ENCODE data around the gene ATP1B2. TPM values are rescaled to one million over a fixed set of nuclear protein-coding genes. Genes with fewer than 3 reads are reported as not detected.
"Not testable (repeated sequence)": the region's sequence is repeated elsewhere in the genome, so short reads cannot be mapped to it uniquely, and the experiment has no call there.

ATP1B2 gene
- polyA plus RNA-seq, 3 donors, result 0.51 to 2.2 (median 1.5) TPM

GRCh38 chr17:7631398-7632380 is 19.0 kb upstream of the ATP1B2 start:
- no peak overlapping the region for H3K27ac ChIP-seq (ENCODE audit: low read depth, low read length)
- 45 to 83% (median 80%) methylated on average over 11 of the region's 11 CpGs for WGBS, 3 donors

DNA sequence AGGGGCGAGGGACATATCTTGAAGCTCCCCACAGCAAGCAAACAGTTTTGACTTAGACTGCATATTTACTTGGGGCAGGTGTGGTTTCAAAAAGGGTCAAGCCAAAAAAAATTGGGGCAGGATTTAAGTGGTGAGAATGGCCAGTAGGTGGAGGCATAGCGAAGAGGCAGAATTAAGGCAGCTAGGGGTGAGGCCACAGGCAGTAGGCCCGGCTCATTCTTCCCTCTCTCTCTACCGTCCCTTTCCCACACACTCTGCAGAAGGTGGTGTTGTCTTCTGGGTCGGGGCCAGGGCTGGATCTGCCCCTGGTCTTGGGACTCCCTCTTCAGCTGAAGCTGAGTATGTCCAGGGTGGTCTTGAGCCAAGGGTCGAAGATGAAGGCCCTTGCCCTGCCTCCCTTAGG is 18.2 kb upstream of the ATP1B2 start:
- 34 to 48% (median 44%) methylated on average over 6 of the region's 6 CpGs for WGBS, 3 donors

GRCh38 chr17:7633093-7633492 is 17.6 kb upstream of the ATP1B2 start:
- WGBS, 3 donors, result 69 to 91% (median 76%) methylated on average over 2 of the region's 2 CpGs
- H3K27ac ChIP-seq (ENCODE audit: low read depth, low read length), result no peak overlapping the region

More for the DNA sequence above, 18.2 kb upstream of the ATP1B2 start:
- H3K27ac ChIP-seq (ENCODE audit: low read depth, low read length), result no peak overlapping the region

- 25 to 44% (median 32%) methylated on average over 5 of the region's 5 CpGs for WGBS, 3 donors
- no peak overlapping the region for H3K27ac ChIP-seq (ENCODE audit: low read depth, low read length)
These were observed 16.3 kb upstream of the ATP1B2 start for GRCh38 chr17:7634384-7634783.

GRCh38 chr17:7636163-7636562 is 14.6 kb upstream of the ATP1B2 start:
- H3K27ac ChIP-seq (ENCODE audit: low read depth, low read length), result no peak overlapping the region
- 59 to 82% (median 76%) methylated on average over 5 of the region's 5 CpGs for WGBS, 3 donors

GRCh38 chr17:7640783-7641182 is 9.9 kb upstream of the ATP1B2 start:
- WGBS, 3 donors, result 90 to 96% (median 95%) methylated on average over 25 to 26 of the region's 26 CpGs

GRCh38 chr17:7641635-7642034 is 9.1 kb upstream of the ATP1B2 start:
- WGBS, 3 donors, result 55 to 69% (median 58%) methylated on average over 7 of the region's 7 CpGs
- H3K27ac ChIP-seq (ENCODE audit: low read depth, low read length), result not testable (repeated sequence)

More at GRCh38 chr17:7640783-7641182, 9.9 kb upstream of the ATP1B2 start:
- H3K27ac ChIP-seq (ENCODE audit: low read depth, low read length), result no peak overlapping the region

DNA sequence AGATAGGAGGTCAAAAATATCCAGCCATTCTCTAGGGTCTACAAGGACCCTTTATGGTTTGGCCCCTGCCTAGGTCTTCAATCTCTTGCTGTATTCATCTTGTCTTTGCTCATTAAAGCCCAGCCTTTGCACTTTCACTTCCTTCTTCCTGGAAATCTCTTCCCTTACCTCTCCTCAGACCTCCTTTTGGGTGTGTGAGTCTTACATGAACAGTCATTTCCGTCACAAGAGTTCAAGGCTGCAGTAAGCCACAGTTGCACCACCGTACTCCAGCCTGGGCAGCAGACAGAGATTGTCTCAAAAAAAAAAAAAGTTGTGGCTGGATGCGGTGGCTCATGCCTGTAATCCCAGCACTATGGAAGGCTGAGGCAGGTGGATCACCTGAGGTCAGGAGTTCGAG is 6.0 kb upstream of the ATP1B2 start:
- 82 to 91% (median 82%) methylated on average over 4 of the region's 4 CpGs for WGBS, 3 donors
- H3K27ac ChIP-seq (ENCODE audit: low read depth, low read length), result no peak overlapping the region

DNA sequence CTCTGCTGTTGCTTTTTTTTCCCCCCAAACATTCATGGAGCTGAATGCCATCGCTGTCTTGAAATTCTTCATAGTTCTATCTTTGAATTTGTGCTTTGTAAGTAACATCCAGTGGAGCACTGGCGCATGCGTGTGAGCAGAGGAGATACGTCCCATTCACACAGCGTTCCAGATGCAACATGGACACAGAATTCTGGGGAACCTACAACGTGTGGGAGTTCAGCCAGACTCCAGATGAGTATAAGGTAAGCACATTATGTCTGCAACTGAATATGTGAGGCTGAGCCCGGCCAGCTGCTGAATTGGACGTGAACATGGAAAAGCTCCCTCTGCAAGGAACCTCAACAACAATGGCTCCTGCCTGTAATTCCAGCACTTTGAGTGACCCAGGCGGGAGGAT is 4.3 kb upstream of the ATP1B2 start:
- WGBS, 3 donors, result 64 to 76% (median 72%) methylated on average over 9 of the region's 9 CpGs

GRCh38 chr17:7647018-7647417 is 3.7 kb upstream of the ATP1B2 start:
- WGBS, 3 donors, result 54 to 70% (median 60%) methylated on average over 4 of the region's 4 CpGs
- no peak overlapping the region for H3K27ac ChIP-seq (ENCODE audit: low read depth, low read length)

More for the DNA sequence above, 4.3 kb upstream of the ATP1B2 start:
- H3K27ac ChIP-seq (ENCODE audit: low read depth, low read length), result no peak overlapping the region

DNA sequence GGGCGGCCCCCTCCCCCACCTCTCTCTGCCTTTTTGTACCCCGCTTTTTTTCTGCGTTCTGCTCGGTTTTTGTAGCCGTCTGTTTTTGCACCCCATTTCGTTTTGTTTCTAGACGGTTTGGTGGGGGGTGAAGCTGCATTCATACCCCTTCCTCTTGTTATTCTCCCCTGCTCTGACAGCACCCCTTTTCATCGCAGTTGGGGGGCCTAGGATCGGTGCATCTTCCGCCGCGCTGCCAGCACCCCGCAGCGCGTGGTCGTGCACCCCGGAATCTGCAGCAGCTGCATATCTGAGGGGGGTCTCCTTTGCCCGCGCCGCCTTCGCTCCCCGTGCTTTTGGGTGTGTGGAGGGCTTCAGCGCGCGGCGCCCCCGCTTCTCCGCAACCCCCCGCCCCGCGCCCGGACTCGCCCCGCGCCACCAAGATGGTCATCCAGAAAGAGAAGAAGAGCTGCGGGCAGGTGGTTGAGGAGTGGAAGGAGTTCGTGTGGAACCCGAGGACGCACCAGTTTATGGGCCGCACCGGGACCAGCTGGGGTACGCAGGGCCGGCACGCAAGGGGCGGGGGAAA is 455 bp downstream of the ATP1B2 start:
- WGBS, 3 donors, result 0 to 2% (median 1%) methylated on average over 29 to 45 of the region's 45 CpGs
- H3K27ac ChIP-seq (ENCODE audit: low read depth, low read length), result no peak overlapping the region

DNA sequence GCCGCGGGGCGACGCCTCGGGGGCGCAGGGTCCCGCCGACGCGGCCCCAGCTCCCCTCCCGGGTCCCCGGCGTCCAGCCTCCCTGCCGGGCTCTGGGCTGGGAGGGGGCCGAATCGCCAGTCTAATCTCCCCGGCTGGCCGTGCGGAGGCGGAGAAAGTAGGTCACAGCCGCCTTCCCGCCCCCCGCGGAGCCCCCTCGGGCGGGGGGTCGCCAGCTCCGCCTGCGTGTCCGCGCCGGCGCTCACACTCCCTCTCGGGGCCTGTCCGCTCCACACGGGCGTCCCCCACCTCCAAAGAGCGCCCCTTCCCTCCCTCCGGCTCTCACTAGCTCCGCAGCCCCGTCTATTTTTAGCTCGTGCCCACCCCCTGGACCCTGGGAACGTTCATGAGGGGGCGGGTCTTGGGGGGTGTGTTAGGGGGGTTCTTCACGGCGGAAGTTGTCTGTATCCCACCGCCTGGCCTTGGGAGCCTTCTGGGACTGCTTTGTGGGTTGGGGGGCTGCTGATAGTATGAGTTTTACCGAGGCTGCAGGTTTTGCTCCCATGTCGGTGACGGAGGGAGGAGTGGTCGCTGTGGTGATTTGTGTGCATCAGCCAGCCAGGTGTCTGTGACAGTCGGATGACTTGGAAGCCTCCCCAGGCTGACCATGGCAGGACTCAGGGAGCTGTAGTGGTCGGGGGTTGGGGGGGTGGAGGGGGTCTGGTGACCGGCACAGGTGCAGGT is 1.1 kb downstream of the ATP1B2 start:
- WGBS, 3 donors, result 5 to 11% (median 8%) methylated on average over 35 to 54 of the region's 54 CpGs
- no peak overlapping the region for H3K27ac ChIP-seq (ENCODE audit: low read depth, low read length)

- WGBS, 3 donors, result 57 to 75% (median 67%) methylated on average over 12 of the region's 12 CpGs
- H3K27ac ChIP-seq (ENCODE audit: low read depth, low read length), result no peak overlapping the region
These were observed 1.9 kb downstream of the ATP1B2 start for GRCh38 chr17:7652388-7653356.

GRCh38 chr17:7654832-7655540 is 4.3 kb downstream of the ATP1B2 start:
- no peak overlapping the region for H3K27ac ChIP-seq (ENCODE audit: low read depth, low read length)
- WGBS, 3 donors, result 74 to 83% (median 81%) methylated on average over 16 of the region's 16 CpGs

DNA sequence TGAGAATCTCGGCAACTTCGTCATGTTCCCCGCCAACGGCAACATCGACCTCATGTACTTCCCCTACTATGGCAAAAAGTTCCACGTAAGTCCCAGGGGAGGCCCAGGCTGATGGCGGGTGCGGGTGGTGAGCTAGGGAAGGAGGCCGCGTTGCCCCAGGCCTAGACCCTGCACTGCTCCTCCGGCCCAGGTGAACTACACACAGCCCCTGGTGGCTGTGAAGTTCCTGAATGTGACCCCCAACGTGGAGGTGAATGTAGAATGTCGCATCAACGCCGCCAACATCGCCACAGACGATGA is 4.8 kb downstream of the ATP1B2 start:
- H3K27ac ChIP-seq (ENCODE audit: low read depth, low read length), result no peak overlapping the region
- 89 to 90% (median 90%) methylated on average over 17 of the region's 17 CpGs for WGBS, 3 donors

- 35 to 61% (median 59%) methylated on average over 9 to 10 of the region's 10 CpGs for WGBS, 3 donors
- H3K27ac ChIP-seq (ENCODE audit: low read depth, low read length), result no peak overlapping the region
These were observed 6.4 kb downstream of the ATP1B2 start for GRCh38 chr17:7656958-7657609.

Measured in adipose tissue (tissue), 3 donors.